ENCODE results near the gene ADGRG1.
A peak's percentile ranks its signal among the peaks of the same experiment; 100 is the strongest.

ADGRG1 gene

GRCh38 chr16:57689762-57690558 lies 61.5 kb downstream of the ADGRG1 start:
- peak; percentile 83 for DNase-seq (ENCODE audit: low spot score)
- in situ Hi-C loops (cut with MboI; ENCODE audit: low sequenced_read_pairs, unreplicated experiment): no loop called here
- TF ChIP-seq CTCF (IDR thresholded peaks at IDR 0.05; ENCODE audit: borderline replicate concordance, control extremely low read depth, extremely low read depth, insufficient read depth, missing control alignments): no peak

GRCh38 chr16:57690782-57691471 lies 62.5 kb downstream of the ADGRG1 start:
- DNase-seq (ENCODE audit: low spot score): no peak
- in situ Hi-C loops (cut with MboI; ENCODE audit: low sequenced_read_pairs, unreplicated experiment): no loop called here
- no peak for TF ChIP-seq CTCF (IDR thresholded peaks at IDR 0.05; ENCODE audit: borderline replicate concordance, control extremely low read depth, extremely low read depth, insufficient read depth, missing control alignments)

- in situ Hi-C loops (cut with MboI; ENCODE audit: low sequenced_read_pairs, unreplicated experiment): no loop called here
- TF ChIP-seq CTCF (IDR thresholded peaks at IDR 0.05; ENCODE audit: borderline replicate concordance, control extremely low read depth, extremely low read depth, insufficient read depth, missing control alignments): no peak
- no peak for DNase-seq (ENCODE audit: low spot score)
Observed at GRCh38 chr16:57692636-57693035, 64.2 kb downstream of the ADGRG1 start.

- DNase-seq (ENCODE audit: low spot score): no peak
- in situ Hi-C loops (cut with MboI; ENCODE audit: low sequenced_read_pairs, unreplicated experiment): no loop called here
- TF ChIP-seq CTCF (IDR thresholded peaks at IDR 0.05; ENCODE audit: borderline replicate concordance, control extremely low read depth, extremely low read depth, insufficient read depth, missing control alignments): no peak
Observed at GRCh38 chr16:57693550-57693949, 65.1 kb downstream of the ADGRG1 start.

GRCh38 chr16:57694231-57694724 lies 65.8 kb downstream of the ADGRG1 start:
- no peak for TF ChIP-seq CTCF (IDR thresholded peaks at IDR 0.05; ENCODE audit: borderline replicate concordance, control extremely low read depth, extremely low read depth, insufficient read depth, missing control alignments)
- in situ Hi-C loops (cut with MboI; ENCODE audit: low sequenced_read_pairs, unreplicated experiment): no loop called here
- no peak for DNase-seq (ENCODE audit: low spot score)

GRCh38 chr16:57694725-57695679 lies 66.6 kb downstream of the ADGRG1 start, which contains the start of gene DRC7:
Gene DRC7, plus strand, starts transcription at chr16:57694806. Its CDS starts 3,144 bp downstream, at chr16:57697950.
- no peak for TF ChIP-seq CTCF (IDR thresholded peaks at IDR 0.05; ENCODE audit: borderline replicate concordance, control extremely low read depth, extremely low read depth, insufficient read depth, missing control alignments)
- in situ Hi-C loops (cut with MboI; ENCODE audit: low sequenced_read_pairs, unreplicated experiment): no loop called here
- peak; percentile 81 for DNase-seq (ENCODE audit: low spot score)
